Stimulated activated CD4-positive, alpha-beta T cell treated with anti-CD3 and anti-CD28 coated beads, Interleukin-12 subunit alpha, Interleukin-12 subunit beta, amount 100 ng/mL, for 4 hours (primary cell): ENCODE data around the gene TLR3.

Experiments used
- DNase-seq: peaks from one replicate; pipeline ENCODE4 v3.0.0-alpha.2; 2020

The TLR3 gene

DNA sequence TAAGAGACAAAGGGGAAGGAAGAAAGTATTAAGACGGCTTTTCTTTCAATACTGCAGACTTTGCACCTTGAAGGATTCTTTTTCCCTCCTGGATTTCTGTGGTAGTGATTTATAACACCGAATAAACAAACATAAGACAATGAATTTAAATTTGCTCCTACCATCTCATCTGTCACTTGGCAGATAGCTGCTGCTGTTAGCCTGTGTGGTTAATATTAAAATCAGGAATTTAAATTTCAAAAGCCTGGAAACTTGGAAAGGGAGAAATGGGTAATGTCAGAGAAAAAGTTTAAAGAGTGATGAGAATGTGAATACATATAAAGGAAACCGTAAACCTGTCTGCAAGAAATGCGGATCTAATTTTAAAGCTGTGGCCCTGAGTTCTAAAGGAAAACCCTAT is 39.0 kb downstream of the TLR3 start:
- DNase-seq = no peak

DNA sequence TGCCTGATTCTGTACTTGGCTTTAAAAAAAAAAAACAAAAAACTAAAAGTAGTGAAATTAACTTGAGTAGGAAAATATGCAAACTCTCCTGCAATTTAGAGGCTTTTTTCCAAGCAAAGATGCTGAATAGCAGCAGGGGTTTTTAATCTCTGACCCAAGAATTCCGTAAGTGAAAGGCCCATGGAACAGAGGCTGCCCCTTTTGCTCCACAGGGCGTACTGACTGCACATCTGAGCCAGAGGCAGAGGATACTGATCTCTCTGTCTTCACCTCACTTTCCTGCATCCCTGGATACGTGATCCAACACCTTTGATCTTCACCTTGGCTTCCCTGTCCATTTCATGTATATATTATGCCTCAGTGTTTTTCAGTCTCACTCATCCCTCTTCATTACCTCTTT is 39.4 kb downstream of the TLR3 start:
- no peak for DNase-seq

- DNase-seq = no peak
These were observed 40.3 kb downstream of the TLR3 start for GRCh38 chr4:186109245-186109644.

- DNase-seq = no peak
These were observed 47.7 kb downstream of the TLR3 start for GRCh38 chr4:186116697-186117096.

DNA sequence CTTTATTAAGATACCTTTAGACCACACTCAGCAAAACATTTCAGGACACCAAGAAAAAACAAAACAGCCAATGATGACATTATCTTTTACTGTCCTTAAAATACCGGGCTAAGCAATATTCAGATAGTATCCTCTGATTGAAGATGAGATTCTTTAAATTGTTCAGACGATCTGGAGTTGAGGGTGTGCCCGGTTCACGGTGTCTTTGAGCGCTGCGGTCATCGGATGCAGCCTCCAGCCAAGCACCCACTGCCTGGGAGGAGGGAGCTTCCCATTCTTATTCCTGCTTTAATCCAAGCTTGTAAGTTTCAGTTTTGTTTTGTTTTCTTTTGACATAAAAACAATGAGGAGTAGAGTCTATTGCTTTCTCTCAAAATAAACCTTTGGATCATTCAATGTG is 49.6 kb downstream of the TLR3 start:
- DNase-seq = no peak

GRCh38 chr4:186121057-186121456 is 52.1 kb downstream of the TLR3 start:
- no peak for DNase-seq

GRCh38 chr4:186128842-186129241 is 59.9 kb downstream of the TLR3 start:
- DNase-seq = no peak

GRCh38 chr4:186131935-186132334 is 63.0 kb downstream of the TLR3 start:
- DNase-seq = no peak

GRCh38 chr4:186132577-186133242 is 63.8 kb downstream of the TLR3 start:
- no peak for DNase-seq

GRCh38 chr4:186134257-186134656 is 65.3 kb downstream of the TLR3 start:
- DNase-seq = no peak

DNA sequence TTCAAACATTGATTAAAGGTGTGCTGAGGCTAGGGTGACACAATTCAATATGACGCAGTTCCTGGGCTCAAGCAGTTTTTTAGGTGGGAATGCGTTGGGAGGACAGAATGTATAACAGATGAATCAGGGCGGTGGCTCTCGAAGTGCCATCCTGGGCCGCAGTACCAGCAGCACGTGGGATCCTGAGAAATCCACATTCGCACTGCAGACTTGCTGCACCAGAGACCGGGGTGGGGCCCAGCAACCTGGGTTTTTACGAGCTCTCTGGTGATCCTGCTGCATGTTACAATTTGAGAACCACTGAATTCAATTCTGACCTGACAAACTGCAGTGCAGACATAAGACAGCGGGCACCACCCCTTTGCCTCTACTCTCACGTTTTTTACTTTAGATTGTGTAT is 65.9 kb downstream of the TLR3 start:
- DNase-seq = no peak

GRCh38 chr4:186137196-186137794 is 68.3 kb downstream of the TLR3 start:
- DNase-seq = no peak
